Measurements from ENCODE around the gene DYSF.

DNA sequence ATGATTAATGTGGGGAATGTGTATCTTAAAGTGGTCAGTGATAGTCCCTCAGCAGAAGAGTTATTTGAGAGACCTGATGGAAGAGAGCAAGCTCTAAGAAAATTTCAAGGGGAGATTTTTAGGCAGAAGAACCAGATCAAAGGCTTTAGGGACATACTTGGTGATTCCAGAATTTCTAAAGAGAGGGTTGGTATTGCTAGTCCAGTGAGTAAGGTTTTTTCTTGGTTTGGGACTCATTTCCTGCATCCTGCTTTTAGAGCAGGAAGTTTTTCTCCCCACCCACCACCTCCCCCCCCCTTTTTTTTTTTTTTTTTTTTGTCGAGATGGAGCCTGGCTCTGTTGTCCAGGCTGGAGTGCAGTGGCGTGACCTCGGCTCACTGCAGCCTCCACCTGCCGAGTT is 42.7 kb upstream of the DYSF start:
- TF ChIP-seq POLR2A (IDR thresholded peaks at IDR 0.05; ENCODE audit: low read depth, low read length) = no peak
- TF ChIP-seq POLR2AphosphoS5 (IDR thresholded peaks at IDR 0.05; ENCODE audit: low read depth, low read length) = no peak
